Heart left ventricle (tissue), 13 donors: ENCODE data around the gene GTF2IRD1.

Experiments used
- CTCF ChIP-seq, 12 donors: fragments of 200-600 bp; sonication (generic) in 4 of 12; IDR thresholded peaks; one replicate each; pipeline versions ENCODE4 v1.5.0 to v1.8.0; 2018 to 2022; ENCODE audit warnings: antibody characterized with exemption in 12 of 12, mild to moderate bottlenecking in 5 of 12
- POLR2A ChIP-seq, 2 donors: fragments of 450-650 bp; IDR thresholded peaks; one replicate each; pipeline ENCODE4 v1.6.1; 2017; ENCODE audit warnings: antibody characterized with exemption in 2 of 2, mild to moderate bottlenecking in 2 of 2, moderate library complexity in 2 of 2
- donor health status: ischemic (EF 13 %, LVEDD 7.1; RV severe dilation, severe dysfunction).
- donor health status: DM: no; HTN: yes; CAD: no.
- donor health status: DM: no; HTN: no; CAD: no.
- donor health status: ischemic (EF 25% LVEDD 6.9; RV normal size, moderate dysfunction).
- donor health status: ischemic (EF 25% LVEDD 5.7; RV mildly dilated, moderate dysfunction).
- donor health status: ischemic (EF 35%, LVEDD 5.7; RV mildly dilated, moderate dysfunction).
- donor health status: nonischemic (EF 11% LVEDD 7.7; RV severe dilation, severe dysfunction).
- donor health status: DM: yes; HTN: yes; CAD: no.
- donor health status: PGD.
- donor health status: ischemic (EF 29% LVEDD 5.4; RV normal size, mild dysfunction).
- donor health status: nonischemic (EF 23%, LVEDD 6.1; RV moderate dilation, normal function).

- TF ChIP-seq CTCF (IDR thresholded peaks at IDR 0.05) (no peak), POLR2A (IDR thresholded peaks at IDR 0.05) (no peak)
Measured at GRCh38 chr7:74404388-74404700, 49.4 kb upstream of the GTF2IRD1 start.
